ENCODE measurements around the gene FXYD3.

- TF ChIP-seq EP300 (conservative IDR thresholded peaks at IDR 0.05; ENCODE audit: poor library complexity, severe bottlenecking) (no peak), CTCF (IDR thresholded peaks at IDR 0.05; ENCODE audit: poor library complexity, severe bottlenecking) (no peak), SMC3 (conservative IDR thresholded peaks at IDR 0.05; ENCODE audit: poor library complexity) (no peak), RAD21 (conservative IDR thresholded peaks at IDR 0.05) (no peak), POLR2AphosphoS5 (IDR thresholded peaks at IDR 0.05) (no peak), TAF1 (IDR thresholded peaks at IDR 0.05; ENCODE audit: low read depth) (no peak), REST (IDR thresholded peaks at IDR 0.05; ENCODE audit: borderline replicate concordance) (no peak), EZH2 (IDR thresholded peaks at IDR 0.05; ENCODE audit: borderline replicate concordance, insufficient read depth, low read length, poor library complexity, severe bottlenecking) (no peak), MXI1 (conservative IDR thresholded peaks at IDR 0.05; ENCODE audit: poor library complexity, severe bottlenecking) (no peak)
Observed at GRCh38 chr19:35127871-35128270, 12.2 kb downstream of the FXYD3 start.
